ENCODE data around the gene CTNNAL1.

CTNNAL1 gene

DNA sequence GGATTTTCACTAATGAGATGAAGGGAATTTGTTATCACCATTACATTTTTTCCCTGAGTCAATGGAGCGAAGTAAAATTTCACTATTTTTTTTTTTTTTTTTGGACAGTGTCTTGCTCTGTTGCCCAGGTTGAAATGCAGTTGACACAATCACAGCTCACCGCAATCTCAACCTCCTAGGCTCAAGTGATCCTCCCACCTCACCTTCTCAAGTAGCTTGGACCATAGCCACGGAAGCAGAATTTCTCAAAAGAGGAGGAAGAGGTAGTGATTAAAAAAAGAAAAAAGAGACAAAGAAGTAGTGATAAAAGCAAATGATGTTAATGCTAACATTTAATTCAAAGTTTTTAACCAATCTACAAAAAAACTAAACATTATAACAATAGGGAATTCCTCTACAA lies 109.1 kb downstream of the CTNNAL1 start:
- TF ChIP-seq ZSCAN30 (tag by site-specific recombination; IDR thresholded peaks at IDR 0.05) = no peak
- TF ChIP-seq ZXDB (tag by site-specific recombination; IDR thresholded peaks at IDR 0.05) = no peak
- TF ChIP-seq, protein P1, sequence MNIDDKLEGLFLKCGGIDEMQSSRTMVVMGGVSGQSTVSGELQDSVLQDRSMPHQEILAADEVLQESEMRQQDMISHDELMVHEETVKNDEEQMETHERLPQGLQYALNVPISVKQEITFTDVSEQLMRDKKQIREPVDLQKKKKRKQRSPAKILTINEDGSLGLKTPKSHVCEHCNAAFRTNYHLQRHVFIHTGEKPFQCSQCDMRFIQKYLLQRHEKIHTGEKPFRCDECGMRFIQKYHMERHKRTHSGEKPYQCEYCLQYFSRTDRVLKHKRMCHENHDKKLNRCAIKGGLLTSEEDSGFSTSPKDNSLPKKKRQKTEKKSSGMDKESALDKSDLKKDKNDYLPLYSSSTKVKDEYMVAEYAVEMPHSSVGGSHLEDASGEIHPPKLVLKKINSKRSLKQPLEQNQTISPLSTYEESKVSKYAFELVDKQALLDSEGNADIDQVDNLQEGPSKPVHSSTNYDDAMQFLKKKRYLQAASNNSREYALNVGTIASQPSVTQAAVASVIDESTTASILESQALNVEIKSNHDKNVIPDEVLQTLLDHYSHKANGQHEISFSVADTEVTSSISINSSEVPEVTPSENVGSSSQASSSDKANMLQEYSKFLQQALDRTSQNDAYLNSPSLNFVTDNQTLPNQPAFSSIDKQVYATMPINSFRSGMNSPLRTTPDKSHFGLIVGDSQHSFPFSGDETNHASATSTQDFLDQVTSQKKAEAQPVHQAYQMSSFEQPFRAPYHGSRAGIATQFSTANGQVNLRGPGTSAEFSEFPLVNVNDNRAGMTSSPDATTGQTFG (tag by site-specific recombination; IDR thresholded peaks at IDR 0.05; ENCODE audit: borderline replicate concordance) = no peak
- TF ChIP-seq, protein P2, sequence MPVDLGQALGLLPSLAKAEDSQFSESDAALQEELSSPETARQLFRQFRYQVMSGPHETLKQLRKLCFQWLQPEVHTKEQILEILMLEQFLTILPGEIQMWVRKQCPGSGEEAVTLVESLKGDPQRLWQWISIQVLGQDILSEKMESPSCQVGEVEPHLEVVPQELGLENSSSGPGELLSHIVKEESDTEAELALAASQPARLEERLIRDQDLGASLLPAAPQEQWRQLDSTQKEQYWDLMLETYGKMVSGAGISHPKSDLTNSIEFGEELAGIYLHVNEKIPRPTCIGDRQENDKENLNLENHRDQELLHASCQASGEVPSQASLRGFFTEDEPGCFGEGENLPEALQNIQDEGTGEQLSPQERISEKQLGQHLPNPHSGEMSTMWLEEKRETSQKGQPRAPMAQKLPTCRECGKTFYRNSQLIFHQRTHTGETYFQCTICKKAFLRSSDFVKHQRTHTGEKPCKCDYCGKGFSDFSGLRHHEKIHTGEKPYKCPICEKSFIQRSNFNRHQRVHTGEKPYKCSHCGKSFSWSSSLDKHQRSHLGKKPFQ (tag by site-specific recombination; IDR thresholded peaks at IDR 0.05) = no peak
- no peak for TF ChIP-seq ZNF530 (tag by site-specific recombination; IDR thresholded peaks at IDR 0.05; ENCODE audit: low read depth)
- TF ChIP-seq ZNF335 (tag by site-specific recombination; conservative IDR thresholded peaks at IDR 0.05) = no peak
- TF ChIP-seq, protein P3, sequence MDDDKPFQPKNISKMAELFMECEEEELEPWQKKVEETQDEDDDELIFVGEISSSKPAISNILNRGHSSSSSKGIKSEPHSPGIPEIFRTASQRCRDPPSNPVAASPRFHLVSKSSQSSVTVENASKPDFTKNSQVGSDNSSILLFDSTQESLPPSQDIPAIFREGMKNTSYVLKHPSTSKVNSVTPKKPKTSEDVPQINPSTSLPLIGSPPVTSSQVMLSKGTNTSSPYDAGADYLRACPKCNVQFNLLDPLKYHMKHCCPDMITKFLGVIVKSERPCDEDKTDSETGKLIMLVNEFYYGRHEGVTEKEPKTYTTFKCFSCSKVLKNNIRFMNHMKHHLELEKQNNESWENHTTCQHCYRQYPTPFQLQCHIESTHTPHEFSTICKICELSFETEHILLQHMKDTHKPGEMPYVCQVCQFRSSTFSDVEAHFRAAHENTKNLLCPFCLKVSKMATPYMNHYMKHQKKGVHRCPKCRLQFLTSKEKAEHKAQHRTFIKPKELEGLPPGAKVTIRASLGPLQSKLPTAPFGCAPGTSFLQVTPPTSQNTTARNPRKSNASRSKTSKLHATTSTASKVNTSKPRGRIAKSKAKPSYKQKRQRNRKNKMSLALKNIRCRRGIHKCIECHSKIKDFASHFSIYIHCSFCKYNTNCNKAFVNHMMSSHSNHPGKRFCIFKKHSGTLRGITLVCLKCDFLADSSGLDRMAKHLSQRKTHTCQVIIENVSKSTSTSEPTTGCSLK (tag by site-specific recombination; IDR thresholded peaks at IDR 0.05) = no peak
- TF ChIP-seq MEIS1 (CRISPR knock-in tag; IDR thresholded peaks at IDR 0.05; ENCODE audit: borderline replicate concordance) = no peak
- TF ChIP-seq ZNF514 (tag by site-specific recombination; IDR thresholded peaks at IDR 0.05) = no peak
- no peak for TF ChIP-seq GLI2 (tag by site-specific recombination; IDR thresholded peaks at IDR 0.05; ENCODE audit: borderline replicate concordance, low read depth)
- no peak for TF ChIP-seq ZNF621 (tag by site-specific recombination; IDR thresholded peaks at IDR 0.05)
- TF ChIP-seq RBAK (tag by site-specific recombination; IDR thresholded peaks at IDR 0.05) = no peak
- TF ChIP-seq, protein P4, sequence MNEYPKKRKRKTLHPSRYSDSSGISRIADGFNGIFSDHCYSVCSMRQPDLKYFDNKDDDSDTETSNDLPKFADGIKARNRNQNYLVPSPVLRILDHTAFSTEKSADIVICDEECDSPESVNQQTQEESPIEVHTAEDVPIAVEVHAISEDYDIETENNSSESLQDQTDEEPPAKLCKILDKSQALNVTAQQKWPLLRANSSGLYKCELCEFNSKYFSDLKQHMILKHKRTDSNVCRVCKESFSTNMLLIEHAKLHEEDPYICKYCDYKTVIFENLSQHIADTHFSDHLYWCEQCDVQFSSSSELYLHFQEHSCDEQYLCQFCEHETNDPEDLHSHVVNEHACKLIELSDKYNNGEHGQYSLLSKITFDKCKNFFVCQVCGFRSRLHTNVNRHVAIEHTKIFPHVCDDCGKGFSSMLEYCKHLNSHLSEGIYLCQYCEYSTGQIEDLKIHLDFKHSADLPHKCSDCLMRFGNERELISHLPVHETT (tag by site-specific recombination; IDR thresholded peaks at IDR 0.05) = no peak
- TF ChIP-seq, protein P5, sequence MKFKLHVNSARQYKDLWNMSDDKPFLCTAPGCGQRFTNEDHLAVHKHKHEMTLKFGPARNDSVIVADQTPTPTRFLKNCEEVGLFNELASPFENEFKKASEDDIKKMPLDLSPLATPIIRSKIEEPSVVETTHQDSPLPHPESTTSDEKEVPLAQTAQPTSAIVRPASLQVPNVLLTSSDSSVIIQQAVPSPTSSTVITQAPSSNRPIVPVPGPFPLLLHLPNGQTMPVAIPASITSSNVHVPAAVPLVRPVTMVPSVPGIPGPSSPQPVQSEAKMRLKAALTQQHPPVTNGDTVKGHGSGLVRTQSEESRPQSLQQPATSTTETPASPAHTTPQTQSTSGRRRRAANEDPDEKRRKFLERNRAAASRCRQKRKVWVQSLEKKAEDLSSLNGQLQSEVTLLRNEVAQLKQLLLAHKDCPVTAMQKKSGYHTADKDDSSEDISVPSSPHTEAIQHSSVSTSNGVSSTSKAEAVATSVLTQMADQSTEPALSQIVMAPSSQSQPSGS (tag by site-specific recombination; IDR thresholded peaks at IDR 0.05; ENCODE audit: low read depth) = no peak
- no peak for TF ChIP-seq ZNF221 (tag by site-specific recombination; IDR thresholded peaks at IDR 0.05; ENCODE audit: borderline replicate concordance)
- TF ChIP-seq ZNF596 (tag by site-specific recombination; IDR thresholded peaks at IDR 0.05) = no peak
- TF ChIP-seq, protein P6, sequence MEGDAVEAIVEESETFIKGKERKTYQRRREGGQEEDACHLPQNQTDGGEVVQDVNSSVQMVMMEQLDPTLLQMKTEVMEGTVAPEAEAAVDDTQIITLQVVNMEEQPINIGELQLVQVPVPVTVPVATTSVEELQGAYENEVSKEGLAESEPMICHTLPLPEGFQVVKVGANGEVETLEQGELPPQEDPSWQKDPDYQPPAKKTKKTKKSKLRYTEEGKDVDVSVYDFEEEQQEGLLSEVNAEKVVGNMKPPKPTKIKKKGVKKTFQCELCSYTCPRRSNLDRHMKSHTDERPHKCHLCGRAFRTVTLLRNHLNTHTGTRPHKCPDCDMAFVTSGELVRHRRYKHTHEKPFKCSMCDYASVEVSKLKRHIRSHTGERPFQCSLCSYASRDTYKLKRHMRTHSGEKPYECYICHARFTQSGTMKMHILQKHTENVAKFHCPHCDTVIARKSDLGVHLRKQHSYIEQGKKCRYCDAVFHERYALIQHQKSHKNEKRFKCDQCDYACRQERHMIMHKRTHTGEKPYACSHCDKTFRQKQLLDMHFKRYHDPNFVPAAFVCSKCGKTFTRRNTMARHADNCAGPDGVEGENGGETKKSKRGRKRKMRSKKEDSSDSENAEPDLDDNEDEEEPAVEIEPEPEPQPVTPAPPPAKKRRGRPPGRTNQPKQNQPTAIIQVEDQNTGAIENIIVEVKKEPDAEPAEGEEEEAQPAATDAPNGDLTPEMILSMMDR (tag by site-specific recombination; IDR thresholded peaks at IDR 0.05) = no peak
- no peak for TF ChIP-seq ZNF350 (tag by site-specific recombination; IDR thresholded peaks at IDR 0.05)
- TF ChIP-seq ZNF791 (tag by site-specific recombination; IDR thresholded peaks at IDR 0.05) = no peak
- Histone ChIP-seq H3K36me3 (ENCODE audit: control insufficient read depth in 2 of 2, insufficient read depth in 1 of 2, low read length in 2 of 2) (peaks cover 18 to 96% of the 10 kb centered on the region in 2 experiments), H3K4me1 (ENCODE audit: control insufficient read depth, insufficient read depth, low read length) (no peaks in the 10 kb centered on the region; the same call in 1 of the 2 replicates), H3K9me3 (ENCODE audit: control insufficient read depth, insufficient read depth, low read depth, low read length) (no peaks in the 10 kb centered on the region), H3K4me3 (ENCODE audit: low read depth, low read length) (no peak overlapping the region), H3K27ac (ENCODE audit: extremely low read depth, low read depth, low read length) (no peak overlapping the region)
- ChIA-PET CTCF (interaction anchor here (0.6 to 0.7 kb wide), 4 partner anchors 14 to 1812 kb away, joined by 3 read pairs; no protein-coding TSS in a partner anchor), POLR2A (no interaction called here)
